ENCODE data around the gene SLC1A4.

DNA sequence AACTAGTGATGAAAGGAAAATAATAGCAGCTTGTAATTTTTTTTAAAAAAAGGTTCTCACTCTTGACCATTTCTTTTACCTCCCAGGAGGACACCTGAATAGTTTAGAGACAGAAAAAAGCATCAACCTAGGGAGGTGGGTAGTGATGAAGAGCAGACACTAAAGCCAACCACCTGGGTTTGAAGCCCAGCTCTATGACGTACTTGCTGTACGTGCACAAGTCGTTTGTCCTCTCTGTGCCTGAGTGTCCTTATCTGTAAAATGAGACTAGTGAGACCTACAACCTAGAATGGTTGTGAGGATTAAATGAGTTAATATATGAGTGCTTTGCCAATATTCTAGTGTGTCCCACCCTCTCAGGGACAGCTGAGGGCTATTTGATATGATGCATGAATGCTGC is 5.8 kb downstream of the SLC1A4 start:
- TF ChIP-seq EZH2 (IDR thresholded peaks at IDR 0.05; ENCODE audit: low read length, unreplicated experiment) (no peak), EZH2phosphoT487 (IDR thresholded peaks at IDR 0.05; ENCODE audit: borderline replicate concordance, low read length) (no peak)
- TF ChIP-seq, protein P1, sequence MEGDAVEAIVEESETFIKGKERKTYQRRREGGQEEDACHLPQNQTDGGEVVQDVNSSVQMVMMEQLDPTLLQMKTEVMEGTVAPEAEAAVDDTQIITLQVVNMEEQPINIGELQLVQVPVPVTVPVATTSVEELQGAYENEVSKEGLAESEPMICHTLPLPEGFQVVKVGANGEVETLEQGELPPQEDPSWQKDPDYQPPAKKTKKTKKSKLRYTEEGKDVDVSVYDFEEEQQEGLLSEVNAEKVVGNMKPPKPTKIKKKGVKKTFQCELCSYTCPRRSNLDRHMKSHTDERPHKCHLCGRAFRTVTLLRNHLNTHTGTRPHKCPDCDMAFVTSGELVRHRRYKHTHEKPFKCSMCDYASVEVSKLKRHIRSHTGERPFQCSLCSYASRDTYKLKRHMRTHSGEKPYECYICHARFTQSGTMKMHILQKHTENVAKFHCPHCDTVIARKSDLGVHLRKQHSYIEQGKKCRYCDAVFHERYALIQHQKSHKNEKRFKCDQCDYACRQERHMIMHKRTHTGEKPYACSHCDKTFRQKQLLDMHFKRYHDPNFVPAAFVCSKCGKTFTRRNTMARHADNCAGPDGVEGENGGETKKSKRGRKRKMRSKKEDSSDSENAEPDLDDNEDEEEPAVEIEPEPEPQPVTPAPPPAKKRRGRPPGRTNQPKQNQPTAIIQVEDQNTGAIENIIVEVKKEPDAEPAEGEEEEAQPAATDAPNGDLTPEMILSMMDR (conservative IDR thresholded peaks at IDR 0.05; ENCODE audit: low read depth, low read length) = no peak
